Esophagus (tissue), 2 donors: ENCODE measurements around the gene LHX2. TPM values are rescaled to one million over a fixed set of nuclear protein-coding genes. Genes with fewer than 3 reads are reported as not detected.

ENCODE experiments used
- H3K27ac ChIP-seq, 2 donors: one replicate each; pipeline ENCODE4 v1.5.1; 2013; ENCODE audit warnings: low read depth in 2 of 2, mild to moderate bottlenecking in 2 of 2, inconsistent platforms in 1 of 2, low read length in 1 of 2, moderate library complexity in 1 of 2
- H3K27me3 ChIP-seq, 2 donors: one replicate each; pipeline ENCODE4 v1.6.1; 2013; ENCODE audit warnings: low read length in 2 of 2, control low read depth in 1 of 2, mild to moderate bottlenecking in 1 of 2; ENCODE audit not compliant: insufficient read depth in 2 of 2, control insufficient read depth in 1 of 2
- H3K36me3 ChIP-seq, 2 donors: one replicate each; pipeline ENCODE4 v1.6.1; 2013; ENCODE audit warnings: low read length in 1 of 2; ENCODE audit not compliant: control insufficient read depth in 2 of 2, insufficient read depth in 2 of 2
- H3K4me1 ChIP-seq, 2 donors: one replicate each; pipeline ENCODE4 v1.6.1; 2013; ENCODE audit warnings: low read length in 1 of 2; ENCODE audit not compliant: control insufficient read depth in 2 of 2, insufficient read depth in 2 of 2
- H3K4me3 ChIP-seq, 2 donors: one replicate each; pipeline ENCODE4 v1.5.1; 2013; ENCODE audit warnings: low read length in 2 of 2, mild to moderate bottlenecking in 2 of 2, low read depth in 1 of 2, moderate library complexity in 1 of 2
- H3K9me3 ChIP-seq, 2 donors: one replicate each; pipeline ENCODE4 v1.6.1; 2013; ENCODE audit warnings: mild to moderate bottlenecking in 2 of 2, low read depth in 1 of 2, low read length in 1 of 2, moderate library complexity in 1 of 2; ENCODE audit not compliant: control insufficient read depth in 2 of 2, insufficient read depth in 1 of 2
- WGBS, 2 donors: extraction: QIAGEN DNeasy Blood & Tissue Kit; methylation state at CpG; one replicate each; pipeline ENCODE4 v1.1.7; 2013; 5-methylcytosine and 5-hydroxymethylcytosine counted together
- polyA plus RNA-seq, 2 donors: library from polyadenylated mRNA; stranded (reverse); fragments of 200-250 nt; gene quantifications; one replicate each; pipeline ENCODE4 v1.2.3, GENCODE V29; 2013
- donor health status: healthy with polysubstance abuse.
- donor health status: Bipolar disorder and iron deficiency.

LHX2 gene
- polyA plus RNA-seq, 2 donors: not detected

DNA sequence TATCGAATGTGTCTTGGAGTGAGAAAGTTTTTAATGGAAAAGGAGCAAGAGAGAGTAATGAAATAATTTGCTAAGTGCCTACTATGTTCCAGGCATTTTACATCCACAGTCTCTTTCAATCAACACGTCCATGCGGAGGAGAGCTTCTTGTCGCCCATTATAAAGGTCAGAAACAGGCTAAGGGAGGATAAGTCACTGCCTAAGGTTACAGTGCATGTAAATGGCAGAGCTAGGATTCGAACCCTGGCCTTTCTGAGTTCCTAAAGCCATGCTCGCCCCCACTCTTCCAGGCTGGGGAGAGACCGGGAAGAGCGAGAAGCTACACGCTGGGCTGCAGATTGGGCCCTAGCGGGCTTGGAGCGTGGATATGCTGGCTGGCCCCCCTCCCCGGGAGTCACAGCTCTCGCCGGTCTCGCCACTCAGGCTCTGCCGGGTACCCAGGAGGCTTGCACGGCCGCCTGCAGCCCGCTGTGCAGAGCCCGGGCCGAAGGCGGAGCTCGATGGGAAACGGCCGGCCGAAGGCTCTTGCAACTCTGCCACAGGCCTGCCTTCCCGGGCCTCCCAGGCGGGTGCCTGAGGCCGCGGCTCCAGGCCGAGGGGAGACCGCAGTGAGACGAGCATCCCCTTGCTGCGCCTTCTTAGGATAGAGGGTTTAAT lies 775 bp upstream of the LHX2 start:
- H3K27ac ChIP-seq: no peak overlapping the region
- H3K36me3 ChIP-seq: no peaks in the 10 kb centered on the region
- H3K4me1 ChIP-seq: peaks cover 15 to 25% of the 10 kb centered on the region in 2 donors
- 6 to 7% methylated on average over 34 of the region's 34 CpGs for WGBS, 2 donors
- H3K4me3 ChIP-seq: peak overlapping the region in 1 of 2 donors; percentile 40
- H3K9me3 ChIP-seq: peaks cover 3 to 7% of the 10 kb centered on the region in 2 donors
- peaks cover 25 to 77% of the 10 kb centered on the region in 2 donors for H3K27me3 ChIP-seq

DNA sequence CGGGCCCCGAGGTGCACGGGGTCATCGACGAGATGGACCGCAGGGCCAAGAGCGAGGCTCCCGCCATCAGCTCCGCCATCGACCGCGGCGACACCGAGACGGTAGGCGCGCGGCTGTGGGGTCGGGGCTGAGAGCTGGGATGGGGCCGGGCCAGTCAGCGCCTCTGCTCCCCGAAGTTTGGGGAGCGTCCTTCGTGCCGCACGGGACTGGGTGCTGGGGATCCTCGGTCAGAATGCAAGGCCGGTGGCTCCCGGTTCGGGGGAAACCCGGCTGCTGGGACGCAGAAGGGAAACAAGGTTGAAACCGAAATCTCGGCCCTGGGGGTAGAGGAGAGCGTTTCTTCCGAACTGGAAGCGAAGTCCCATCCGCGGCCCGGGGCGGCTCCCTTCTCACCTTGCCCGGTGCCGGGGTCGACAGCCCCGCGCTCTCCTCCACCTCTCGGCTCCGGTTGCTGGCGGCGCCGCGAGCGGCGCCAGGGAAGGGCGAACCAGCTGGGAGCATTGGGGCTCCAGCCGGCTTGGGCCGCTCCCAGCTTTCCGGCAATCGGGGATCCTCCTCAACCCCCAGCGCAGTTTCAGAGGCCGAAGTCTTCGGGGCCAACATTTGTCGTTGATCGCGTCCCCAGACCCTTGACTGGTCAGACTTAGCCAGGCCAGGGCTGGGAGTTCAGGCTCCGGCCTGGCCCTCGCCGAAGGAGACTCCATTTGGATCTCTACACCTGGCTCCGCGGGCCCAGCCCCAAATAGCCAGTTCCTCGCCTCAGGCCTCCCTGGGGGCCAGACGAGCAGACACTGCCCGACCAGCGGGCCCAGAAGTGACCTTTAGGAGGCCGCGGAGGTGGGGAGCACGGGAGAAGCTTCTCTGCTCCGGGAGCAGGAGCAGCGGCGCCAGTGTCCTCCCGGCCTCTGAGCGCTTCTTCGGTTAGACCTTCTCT lies 1.1 kb downstream of the LHX2 start:
- 9 to 13% methylated on average over 76 to 83 of the region's 83 CpGs for WGBS, 2 donors

DNA sequence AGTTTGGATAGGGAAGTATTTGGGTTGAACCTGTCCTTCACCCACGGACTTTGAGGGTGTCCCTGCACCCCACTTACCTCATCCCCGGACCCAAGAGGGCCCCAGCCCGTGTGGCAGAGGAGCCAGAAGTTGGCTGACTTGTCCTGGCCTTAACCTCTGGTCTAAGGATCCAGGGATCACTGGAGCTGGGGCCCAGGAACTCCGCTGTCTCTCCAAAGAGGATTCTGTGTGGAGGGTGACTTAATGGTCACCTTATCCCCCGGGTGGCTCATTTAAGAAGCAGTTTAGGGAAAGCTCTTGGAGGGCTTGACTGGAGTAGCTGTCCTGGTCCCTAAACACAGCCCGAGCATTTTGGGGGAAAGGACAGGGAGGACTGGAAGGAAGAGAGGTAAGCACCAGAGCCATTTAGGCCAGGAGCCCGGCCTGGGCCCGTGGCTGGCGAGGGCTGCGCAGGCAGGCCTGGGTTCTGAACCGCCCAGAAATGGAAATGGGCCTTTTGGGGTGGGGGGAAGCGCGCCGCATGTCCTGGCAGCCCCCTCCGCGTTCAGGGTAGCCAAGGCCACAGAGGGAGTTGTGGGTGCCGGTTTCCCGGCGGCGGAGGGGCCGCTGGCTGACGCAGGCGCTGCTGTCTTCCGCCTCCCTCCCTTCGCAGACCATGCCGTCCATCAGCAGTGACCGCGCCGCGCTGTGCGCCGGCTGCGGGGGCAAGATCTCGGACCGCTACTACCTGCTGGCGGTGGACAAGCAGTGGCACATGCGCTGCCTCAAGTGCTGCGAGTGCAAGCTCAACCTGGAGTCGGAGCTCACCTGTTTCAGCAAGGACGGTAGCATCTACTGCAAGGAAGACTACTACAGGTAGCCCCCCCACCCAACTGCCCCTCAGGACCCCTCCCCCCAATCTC lies 2.0 kb downstream of the LHX2 start:
- Histone ChIP-seq H3K4me3 (no peak overlapping the region), H3K4me1 (peaks cover 18 to 24% of the 10 kb centered on the region in 2 donors), H3K36me3 (no peaks in the 10 kb centered on the region), H3K27ac (no peak overlapping the region), H3K9me3 (peaks cover 3 to 7% of the 10 kb centered on the region in 2 donors), H3K27me3 (peaks cover 21 to 87% of the 10 kb centered on the region in 2 donors)
- WGBS, 2 donors: 11 to 16% methylated on average over 25 to 40 of the region's 40 CpGs

More for the DNA sequence above, 1.1 kb downstream of the LHX2 start:
- Histone ChIP-seq H3K9me3 (peaks cover 3 to 7% of the 10 kb centered on the region in 2 donors), H3K4me3 (peak overlapping the region in 1 of 2 donors; percentile 40), H3K27me3 (peaks cover 25 to 86% of the 10 kb centered on the region in 2 donors), H3K4me1 (peaks cover 18 to 26% of the 10 kb centered on the region in 2 donors), H3K27ac (no peak overlapping the region), H3K36me3 (no peaks in the 10 kb centered on the region)

- Histone ChIP-seq H3K36me3 (no peaks in the 10 kb centered on the region), H3K4me3 (no peak overlapping the region), H3K27me3 (peaks cover 20 to 85% of the 10 kb centered on the region in 2 donors), H3K4me1 (peaks cover 12 to 24% of the 10 kb centered on the region in 2 donors), H3K9me3 (peaks cover 3 to 4% of the 10 kb centered on the region in 2 donors), H3K27ac (no peak overlapping the region)
- 19 to 31% methylated on average over 8 of the region's 8 CpGs for WGBS, 2 donors
Measured at GRCh38 chr9:124014211-124014955, 2.8 kb downstream of the LHX2 start.

- Histone ChIP-seq H3K4me3 (no peak overlapping the region), H3K27ac (no peak overlapping the region), H3K9me3 (peaks cover 3 to 6% of the 10 kb centered on the region in 2 donors), H3K27me3 (peaks cover 14 to 86% of the 10 kb centered on the region in 2 donors), H3K4me1 (peaks cover 12 to 24% of the 10 kb centered on the region in 2 donors), H3K36me3 (no peaks in the 10 kb centered on the region)
- 9 to 17% methylated on average over 54 to 57 of the region's 57 CpGs for WGBS, 2 donors
Measured at GRCh38 chr9:124014956-124015660, 3.5 kb downstream of the LHX2 start.

- Histone ChIP-seq H3K27me3 (peaks cover 8 to 83% of the 10 kb centered on the region in 2 donors), H3K27ac (no peak overlapping the region), H3K4me3 (no peak overlapping the region), H3K36me3 (no peaks in the 10 kb centered on the region), H3K4me1 (peaks cover 11 to 24% of the 10 kb centered on the region in 2 donors), H3K9me3 (peaks cover 3 to 6% of the 10 kb centered on the region in 2 donors)
- WGBS, 2 donors: 8 to 12% methylated on average over 26 of the region's 26 CpGs
Measured at GRCh38 chr9:124015661-124016131, 4.1 kb downstream of the LHX2 start.

DNA sequence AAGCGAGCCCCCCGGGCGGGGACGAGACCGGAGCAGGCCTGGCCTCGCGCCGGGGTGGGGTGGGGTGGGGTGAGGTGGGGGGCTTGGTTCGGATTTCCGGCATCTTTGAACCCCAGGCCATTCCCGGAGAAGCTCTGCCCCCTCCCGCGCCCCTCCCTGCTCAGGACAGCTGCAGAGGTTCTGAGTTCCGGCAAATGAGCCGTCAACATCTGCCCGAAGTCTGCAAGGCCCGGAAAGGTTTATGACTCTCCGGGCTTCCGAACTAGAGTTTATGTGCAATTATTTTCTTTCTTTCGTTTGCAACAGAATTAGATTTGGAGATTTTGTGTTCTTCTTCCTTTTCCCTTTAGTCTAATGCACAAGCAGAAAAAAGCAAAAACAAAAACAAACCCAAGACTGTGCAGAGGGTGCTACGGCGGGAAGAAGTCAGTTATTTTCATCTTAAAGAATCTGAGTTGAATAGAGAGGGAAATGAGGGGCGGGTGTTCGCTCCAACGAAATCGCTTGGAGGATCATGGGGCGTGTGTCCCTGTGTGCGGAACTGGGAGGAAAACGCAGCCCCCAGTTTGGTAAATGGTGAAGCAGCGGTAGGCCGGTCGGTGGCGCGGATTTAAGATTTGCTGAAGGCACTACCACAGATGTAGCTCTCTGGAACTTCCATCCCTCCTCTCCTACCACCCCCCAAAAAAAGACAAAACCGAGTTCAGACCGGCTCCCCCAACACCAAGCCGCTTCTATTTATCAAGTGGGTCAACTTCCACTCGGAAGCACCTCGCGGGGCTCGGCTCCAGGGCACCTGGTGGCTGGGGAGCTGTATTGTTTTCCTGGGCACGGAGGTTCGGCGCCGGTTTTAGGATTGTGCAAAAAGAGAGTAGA lies 4.8 kb downstream of the LHX2 start:
- 13 to 14% methylated on average over 45 of the region's 45 CpGs for WGBS, 2 donors
- Histone ChIP-seq H3K9me3 (peaks cover 3 to 6% of the 10 kb centered on the region in 2 donors), H3K36me3 (no peaks in the 10 kb centered on the region), H3K4me3 (no peak overlapping the region), H3K4me1 (peaks cover 13 to 25% of the 10 kb centered on the region in 2 donors), H3K27ac (no peak overlapping the region), H3K27me3 (peaks cover 4 to 80% of the 10 kb centered on the region in 2 donors)
